ENCODE results near the gene SYMPK.

GRCh38 chr19:45786533-45786894 lies 76.4 kb downstream of the SYMPK start:
- TF ChIP-seq, protein P1, sequence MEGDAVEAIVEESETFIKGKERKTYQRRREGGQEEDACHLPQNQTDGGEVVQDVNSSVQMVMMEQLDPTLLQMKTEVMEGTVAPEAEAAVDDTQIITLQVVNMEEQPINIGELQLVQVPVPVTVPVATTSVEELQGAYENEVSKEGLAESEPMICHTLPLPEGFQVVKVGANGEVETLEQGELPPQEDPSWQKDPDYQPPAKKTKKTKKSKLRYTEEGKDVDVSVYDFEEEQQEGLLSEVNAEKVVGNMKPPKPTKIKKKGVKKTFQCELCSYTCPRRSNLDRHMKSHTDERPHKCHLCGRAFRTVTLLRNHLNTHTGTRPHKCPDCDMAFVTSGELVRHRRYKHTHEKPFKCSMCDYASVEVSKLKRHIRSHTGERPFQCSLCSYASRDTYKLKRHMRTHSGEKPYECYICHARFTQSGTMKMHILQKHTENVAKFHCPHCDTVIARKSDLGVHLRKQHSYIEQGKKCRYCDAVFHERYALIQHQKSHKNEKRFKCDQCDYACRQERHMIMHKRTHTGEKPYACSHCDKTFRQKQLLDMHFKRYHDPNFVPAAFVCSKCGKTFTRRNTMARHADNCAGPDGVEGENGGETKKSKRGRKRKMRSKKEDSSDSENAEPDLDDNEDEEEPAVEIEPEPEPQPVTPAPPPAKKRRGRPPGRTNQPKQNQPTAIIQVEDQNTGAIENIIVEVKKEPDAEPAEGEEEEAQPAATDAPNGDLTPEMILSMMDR (IDR thresholded peaks at IDR 0.05), result no peak
- no peak for TF ChIP-seq POLR2A (IDR thresholded peaks at IDR 0.05)

Data from Peyer's patch (tissue), 4 donors.